ENCODE data around the gene OR4L1.
"Not testable (repeated sequence)": the region's sequence is repeated elsewhere in the genome, so short reads cannot be mapped to it uniquely, and the experiment has no call there.

The OR4L1 gene

GRCh38 chr14:20059745-20060144 lies at the start of gene OR4L1:
Gene OR4L1, plus strand, starts transcription at chr14:20060045. Its CDS starts 0 bp downstream, at chr14:20060045.
- in situ Hi-C loops (cut with MboI; ENCODE audit: low sequenced_read_pairs) = no loop called here

GRCh38 chr14:20019257-20019865 lies 40.5 kb upstream of the OR4L1 start, which contains the start of gene OR4K14:
Gene OR4K14, minus strand, starts transcription at chr14:20019307. Its CDS starts 4,114 bp downstream, at chr14:20015193.
- in situ Hi-C loops (cut with MboI; ENCODE audit: low sequenced_read_pairs) = no loop called here

- in situ Hi-C loops (cut with MboI; ENCODE audit: low sequenced_read_pairs) = no loop called here
These were observed 28.8 kb upstream of the OR4L1 start for GRCh38 chr14:20031058-20031457.

GRCh38 chr14:20035449-20035848 lies 24.4 kb upstream of the OR4L1 start:
- in situ Hi-C loops (cut with MboI; ENCODE audit: low sequenced_read_pairs) = no loop called here

- in situ Hi-C loops (cut with MboI; ENCODE audit: low sequenced_read_pairs) = no loop called here
These were observed 23.9 kb upstream of the OR4L1 start, which contains the start of gene OR4K13 for GRCh38 chr14:20035938-20036337. Gene OR4K13, minus strand, starts transcription at chr14:20036038. Its CDS starts 1,280 bp downstream, at chr14:20034758.

- in situ Hi-C loops (cut with MboI; ENCODE audit: low sequenced_read_pairs) = no loop called here
These were observed 15.6 kb upstream of the OR4L1 start for GRCh38 chr14:20044243-20044642.

GRCh38 chr14:20048202-20048601 lies 11.6 kb upstream of the OR4L1 start:
- in situ Hi-C loops (cut with MboI; ENCODE audit: low sequenced_read_pairs) = no loop called here

- in situ Hi-C loops (cut with MboI; ENCODE audit: low sequenced_read_pairs) = no loop called here
These were observed 32.2 kb downstream of the OR4L1 start for GRCh38 chr14:20092050-20092449.

GRCh38 chr14:20093442-20093841 lies 33.6 kb downstream of the OR4L1 start:
- in situ Hi-C loops (cut with MboI; ENCODE audit: low sequenced_read_pairs) = no loop called here

GRCh38 chr14:20098926-20099770 lies 39.3 kb downstream of the OR4L1 start:
- in situ Hi-C loops (cut with MboI; ENCODE audit: low sequenced_read_pairs) = not testable (repeated sequence)

GRCh38 chr14:20110438-20110837 lies 50.6 kb downstream of the OR4L1 start, which contains the start of gene OR4K17:
Gene OR4K17, plus strand, starts transcription at chr14:20110739. Its CDS starts 6,761 bp downstream, at chr14:20117500.
- in situ Hi-C loops (cut with MboI; ENCODE audit: low sequenced_read_pairs) = no loop called here
